H1 (cell line): ENCODE results near the gene NT5C. TPM values are rescaled to one million over a fixed set of nuclear protein-coding genes. Genes with fewer than 3 reads are reported as not detected.

Experiments
- CTCF ChIA-PET: fragments of 300-600 bp; sonication (Branson Sonifier 250); formaldehyde crosslinking; loops from one replicate; lab custom pipeline; 2021; ENCODE audit not compliant: partially characterized antibody; lab: Charles Lee
- POLR2A ChIA-PET: fragments of 300-600 bp; sonication (Branson Sonifier 250); formaldehyde crosslinking; loops from one replicate; lab custom pipeline; 2021; ENCODE audit warnings: inconsistent platforms; ENCODE audit not compliant: partially characterized antibody; lab: Charles Lee
- DNase-seq, 2 experiments: peaks; one replicate each; pipeline versions ENCODE4 v3.0.0 to v3.0.0-alpha.2; 2010 to 2022; ENCODE audit warnings: low spot score in 2 of 2, low read depth in 1 of 2, mixed read lengths in 1 of 2
- FAIRE-seq: peaks from 2 replicates; lab custom pipeline; 2011; peaks lifted over from hg19 to GRCh38; lab: Jason Lieb, UNC
- H2AFZ ChIP-seq: 2 replicates; pipeline ENCODE4 v1.8.1; 2012; ENCODE audit warnings: low read length, inconsistent platforms
- H2AK5ac ChIP-seq: 2 replicates; pipeline ENCODE4 v1.6.1; 2013; ENCODE audit warnings: low read depth, low read length
- H2BK120ac ChIP-seq: replicated peaks from 2 replicates; pipeline ENCODE3; 2013; ENCODE audit warnings: low read depth, low read length, inconsistent platforms
- H2BK12ac ChIP-seq: 2 replicates; pipeline ENCODE4 v1.6.1; 2013; ENCODE audit warnings: low read depth, low read length
- H2BK15ac ChIP-seq: 2 replicates; pipeline ENCODE4 v1.6.1; 2013; ENCODE audit warnings: low read length
- H2BK20ac ChIP-seq: 2 replicates; pipeline ENCODE4 v1.6.1; 2013; ENCODE audit warnings: low read length
- H2BK5ac ChIP-seq: 2 replicates; pipeline ENCODE4 v1.6.1; 2013; ENCODE audit warnings: low read depth, low read length
- H3K14ac ChIP-seq: 2 replicates; pipeline ENCODE4 v1.6.1; 2013; ENCODE audit warnings: inconsistent platforms; ENCODE audit not compliant: insufficient read length
- H3K18ac ChIP-seq: 2 replicates; pipeline ENCODE4 v1.6.1; 2013; ENCODE audit warnings: low read length; ENCODE audit errors: extremely low read depth
- H3K23ac ChIP-seq: 2 replicates; pipeline ENCODE4 v1.6.1; 2013; ENCODE audit warnings: inconsistent platforms; ENCODE audit not compliant: insufficient read length
- H3K23me2 ChIP-seq: 2 replicates; pipeline ENCODE4 v1.6.1; 2013; ENCODE audit warnings: low read depth, low read length
- H3K27ac ChIP-seq: 2 replicates; pipeline ENCODE4 v1.6.1; 2011; ENCODE audit warnings: low read depth, low read length, inconsistent platforms
- H3K27me3 ChIP-seq, 4 experiments: replicated peaks in 1 of 4; 1 replicate in 1 of 4; 2 replicates in 3 of 4; pipeline versions ENCODE4 v1.6.1 to v1.8.1; 2011 to 2013; ENCODE audit warnings: low read length in 3 of 4, mild to moderate bottlenecking in 3 of 4, inconsistent platforms in 2 of 4, mixed read lengths in 2 of 4, moderate library complexity in 1 of 4; ENCODE audit not compliant: control insufficient read depth in 3 of 4, insufficient read depth in 3 of 4; ENCODE audit errors: extremely low read depth in 1 of 4
- H3K36me3 ChIP-seq, 4 experiments: 2 replicates each; pipeline versions ENCODE4 v1.6.1 to v1.8.1; 2011 to 2013; ENCODE audit warnings: mild to moderate bottlenecking in 4 of 4, low read length in 3 of 4, moderate library complexity in 2 of 4, control low read depth in 1 of 4, inconsistent platforms in 1 of 4; ENCODE audit not compliant: insufficient read depth in 4 of 4, control insufficient read depth in 2 of 4
- H3K4ac ChIP-seq: replicated peaks from 2 replicates; pipeline ENCODE3; 2013; ENCODE audit warnings: low read length, low read depth, mixed read lengths, inconsistent platforms; ENCODE audit not compliant: insufficient read length
- H3K4me1 ChIP-seq, 4 experiments: replicated peaks in 1 of 4; 1 replicate in 1 of 4; 2 replicates in 3 of 4; pipeline versions ENCODE4 v1.6.1 to v1.8.1; 2011 to 2013; ENCODE audit warnings: low read length in 3 of 4, inconsistent platforms in 2 of 4, mixed read lengths in 1 of 4; ENCODE audit not compliant: insufficient read depth in 4 of 4, control insufficient read depth in 3 of 4
- H3K4me2 ChIP-seq, 2 experiments: 2 replicates each; pipeline versions ENCODE4 v1.6.1 to v1.8.1; 2011 to 2013; ENCODE audit warnings: low read depth in 2 of 2, low read length in 2 of 2, control low read depth in 1 of 2, inconsistent platforms in 1 of 2, mild to moderate bottlenecking in 1 of 2; ENCODE audit not compliant: insufficient read depth in 1 of 2
- H3K4me3 ChIP-seq, 4 experiments: fragments of 200-600, 300-600 bp in 1 of 4; sonication (generic), shearing (Covaris generic), sonication (Bioruptor Twin) in 1 of 4; 2 replicates each; pipeline versions ENCODE4 v1.5.1 to v1.8.1; 2011 to 2016; ENCODE audit warnings: low read length in 4 of 4, low read depth in 3 of 4, control low read depth in 2 of 4, inconsistent platforms in 2 of 4, mild to moderate bottlenecking in 2 of 4, mixed read lengths in 1 of 4, moderate library complexity in 1 of 4; ENCODE audit not compliant: insufficient read depth in 2 of 4; ENCODE audit errors: extremely low read depth in 1 of 4
- H3K56ac ChIP-seq: replicated peaks from 2 replicates; pipeline ENCODE3; 2013; ENCODE audit warnings: low read depth, mild to moderate bottlenecking, mixed read lengths, low read length, inconsistent platforms; ENCODE audit not compliant: insufficient read length
- H3K79me1 ChIP-seq: 2 replicates; pipeline ENCODE4 v1.6.1; 2013; ENCODE audit warnings: low read depth, low read length, control low read depth
- H3K79me2 ChIP-seq, 2 experiments: 2 replicates each; pipeline versions ENCODE4 v1.6.1 to v1.8.1; 2012 to 2013; ENCODE audit warnings: low read length in 2 of 2, mild to moderate bottlenecking in 2 of 2, inconsistent platforms in 1 of 2; ENCODE audit not compliant: insufficient read depth in 2 of 2, control insufficient read depth in 1 of 2
- H3K9ac ChIP-seq, 4 experiments: replicated peaks in 1 of 4; 1 replicate in 1 of 4; 2 replicates in 3 of 4; pipeline versions ENCODE4 v1.6.1 to v1.8.1; 2011 to 2013; ENCODE audit warnings: low read depth in 3 of 4, low read length in 3 of 4, control low read depth in 2 of 4, mild to moderate bottlenecking in 2 of 4, moderate library complexity in 2 of 4, inconsistent platforms in 1 of 4; ENCODE audit errors: extremely low read depth in 1 of 4
- H3K9me3 ChIP-seq, 2 experiments: 2 replicates each; pipeline versions ENCODE4 v1.6.1 to v1.8.1; 2012 to 2013; ENCODE audit warnings: mild to moderate bottlenecking in 2 of 2, moderate library complexity in 2 of 2, control low read depth in 1 of 2, inconsistent platforms in 1 of 2, low read depth in 1 of 2, low read length in 1 of 2, mixed read lengths in 1 of 2; ENCODE audit not compliant: insufficient read depth in 2 of 2
- H4K20me1 ChIP-seq, 2 experiments: replicated peaks in 1 of 2; 2 replicates each; pipeline versions ENCODE3 to v1.8.1; 2011 to 2013; ENCODE audit warnings: inconsistent platforms in 2 of 2, low read length in 2 of 2, mild to moderate bottlenecking in 1 of 2; ENCODE audit not compliant: insufficient read depth in 2 of 2, control insufficient read depth in 1 of 2
- H4K5ac ChIP-seq: 2 replicates; pipeline ENCODE4 v1.6.1; 2013; ENCODE audit warnings: low read length, low read depth, mixed read lengths, inconsistent platforms; ENCODE audit not compliant: insufficient read length
- H4K8ac ChIP-seq: 2 replicates; pipeline ENCODE4 v1.8.0; 2013; ENCODE audit warnings: mild to moderate bottlenecking, moderate library complexity, low read length, inconsistent platforms; ENCODE audit not compliant: insufficient read depth; ENCODE audit errors: extremely low read depth
- H4K91ac ChIP-seq: replicated peaks from 2 replicates; pipeline ENCODE3; 2013; ENCODE audit warnings: low read length, mixed read lengths, inconsistent platforms; ENCODE audit not compliant: insufficient read length
- BACH1 ChIP-seq: IDR thresholded peaks from 2 replicates; pipeline ENCODE4 v1.6.1; 2012; ENCODE audit warnings: low read length, improper control_type of control experiment
- CHD2 ChIP-seq: IDR thresholded peaks from 2 replicates; pipeline ENCODE4 v1.6.1; 2012; ENCODE audit warnings: low read length, improper control_type of control experiment
- EZH2 ChIP-seq: fragments of 200-600 bp; sonication (generic); IDR thresholded peaks from 2 replicates; pipeline ENCODE4 v1.7.1; 2012; ENCODE audit warnings: low read depth, mild to moderate bottlenecking, moderate library complexity, low read length, inconsistent platforms; ENCODE audit not compliant: severe bottlenecking
- POLR2A ChIP-seq, 2 experiments: IDR thresholded peaks; 1 replicate in 1 of 2; 2 replicates in 1 of 2; pipeline ENCODE4 v1.6.1; 2011; ENCODE audit warnings: low read depth in 2 of 2, low read length in 2 of 2, mild to moderate bottlenecking in 2 of 2; ENCODE audit errors: control extremely low read depth in 1 of 2
- RAD21 ChIP-seq, 2 experiments: IDR thresholded peaks in 1 of 2; conservative IDR thresholded peaks in 1 of 2; 2 replicates each; pipeline ENCODE4 v1.6.1; 2011; ENCODE audit warnings: low read depth in 2 of 2, low read length in 2 of 2, improper control_type of control experiment in 1 of 2, inconsistent platforms in 1 of 2, mild to moderate bottlenecking in 1 of 2, moderate library complexity in 1 of 2
- RBBP5 ChIP-seq: IDR thresholded peaks from 2 replicates; pipeline ENCODE4 v1.7.1; 2012; ENCODE audit warnings: low read depth, mild to moderate bottlenecking, inconsistent platforms, low read length, moderate library complexity, borderline replicate concordance
- SAP30 ChIP-seq: fragments of 300-600 bp; sonication (generic); IDR thresholded peaks from 2 replicates; pipeline ENCODE4 v1.7.1; 2012; ENCODE audit warnings: low read length, moderate library complexity, mild to moderate bottlenecking, inconsistent platforms; ENCODE audit not compliant: insufficient read depth, insufficient replicate concordance
- TAF7 ChIP-seq: optimal IDR thresholded peaks from 2 replicates; pipeline ENCODE3; 2011; ENCODE audit warnings: low read depth, mild to moderate bottlenecking, inconsistent platforms, low read length, moderate library complexity, borderline replicate concordance
- TBP ChIP-seq: IDR thresholded peaks from 2 replicates; pipeline ENCODE4 v1.6.1; 2011; ENCODE audit warnings: low read depth, low read length, improper control_type of control experiment
- TCF12 ChIP-seq: IDR thresholded peaks from 2 replicates; pipeline ENCODE4 v1.6.1; 2011; ENCODE audit warnings: low read depth, mild to moderate bottlenecking, low read length
- TEAD4 ChIP-seq: IDR thresholded peaks from 2 replicates; pipeline ENCODE4 v1.6.1; 2012; ENCODE audit warnings: low read depth, low read length, inconsistent platforms, mixed read lengths
- WGBS, 2 experiments: shearing (Covaris generic) in 1 of 2; methylation state at CpG; one replicate each; pipeline versions ENCODE4 v1.1.6 to v1.1.7; 2013 to 2015; ENCODE audit warnings: low lambda C conversion rate in 2 of 2, mixed read lengths in 2 of 2, inconsistent platforms in 1 of 2, low coverage in 1 of 2, missing lambda C conversion rate in 1 of 2; ENCODE audit not compliant: insufficient replicate concordance in 2 of 2, insufficient coverage in 1 of 2, insufficient read length in 1 of 2; ENCODE audit errors: extremely low coverage in 1 of 2, missing lambda C conversion rate in 1 of 2; 5-methylcytosine and 5-hydroxymethylcytosine counted together
- polyA plus RNA-seq, 7 experiments: library from polyadenylated mRNA; depleted of rRNA in 3 of 7; stranded (reverse) in 5 of 7; unstranded in 2 of 7; fragments of >200 nt in 5 of 7; fragments of 200-250 nt in 2 of 7; gene quantifications; 1 replicate in 5 of 7; 2 replicates in 1 of 7; 4 replicates in 1 of 7; pipeline versions ENCODE4 v1.2.1 to v1.2.3, GENCODE V29; 2011 to 2013; ENCODE audit warnings: missing spikeins in 2 of 7, mixed read lengths in 2 of 7
- total RNA-seq: library from RNA; stranded (reverse); fragmentation: NEBNext Ultra II Directional; extraction: Animal tissue kit (Norgen Biotek cat#: 25700); gene quantifications from 2 replicates; pipeline ENCODE4 v1.2.1, GENCODE V29; 2021

The NT5C gene
- total and polyA plus RNA-seq, 2 of the 8 experiments (the other 6 are each of a cell fraction or from before 2014, with no cell fraction given) = 52.1 to 66.4 TPM

DNA sequence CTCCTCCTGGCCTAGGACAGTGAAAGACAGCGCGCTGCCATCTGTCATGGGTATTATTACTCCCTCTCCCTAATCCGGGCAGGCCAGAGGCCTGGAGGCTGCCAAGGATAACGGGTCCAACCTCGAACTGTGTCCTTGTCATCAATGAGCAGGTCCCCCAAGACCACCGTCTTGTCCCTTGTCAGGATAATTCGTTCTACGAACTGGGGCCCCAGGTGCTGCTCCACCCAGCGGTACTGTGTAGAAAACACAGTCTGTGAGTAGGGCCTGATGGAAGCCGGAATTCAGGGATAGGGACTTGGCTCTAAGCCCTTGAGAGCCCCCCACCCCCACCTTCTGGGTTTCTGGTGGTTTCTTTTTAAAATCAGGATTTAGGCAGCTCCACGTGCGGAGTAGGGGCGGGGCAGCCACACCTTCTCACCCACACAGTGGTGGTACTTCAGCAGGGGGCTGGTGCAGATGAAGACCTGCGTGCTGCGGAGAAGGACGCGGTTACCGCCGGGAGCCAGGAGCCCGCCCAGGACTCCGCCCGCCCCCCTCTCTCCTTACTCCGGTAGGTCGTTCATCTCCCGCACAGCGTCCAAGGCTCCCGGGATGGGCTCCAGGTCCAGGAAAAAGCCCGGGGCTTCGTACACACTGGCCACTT lies 787 bp downstream of the NT5C start:
- DNase-seq (peak in 1 of 2 experiments; percentile 79), FAIRE-seq (no peak)
- Histone ChIP-seq H3K79me2 (peaks cover 0 to 9% of the 10 kb centered on the region in 2 experiments; a peak in 1 of 4 replicates), H2BK15ac (no peak overlapping the region), H3K4me2 (peak overlapping the region; percentile 46 to 80), H3K9ac (peak overlapping the region; percentile 45 to 95 (median 80); a peak in 6 of 7 replicates), H2BK20ac (no peak overlapping the region), H2BK12ac (no peak overlapping the region), H3K56ac (peak overlapping the region; percentile 42), H3K23ac (no peak overlapping the region), H2BK120ac (no peak overlapping the region), H3K79me1 (no peaks in the 10 kb centered on the region), H2AFZ (no peak overlapping the region), H3K4me1 (peaks cover 0 to 8% (median 4%) of the 10 kb centered on the region in 4 experiments; a peak in 5 of 7 replicates), H2BK5ac (peak overlapping the region; percentile 75; the same call in 1 of the 2 replicates), H3K18ac (peak overlapping the region; percentile 71), H3K9me3 (no peaks in the 10 kb centered on the region), H3K14ac (no peak overlapping the region), H3K36me3 (peaks cover 0 to 18% (median 9%) of the 10 kb centered on the region in 4 experiments; a peak in 6 of 8 replicates), H4K91ac (no peak overlapping the region), H3K27ac (peak overlapping the region; percentile 81), H4K8ac (peak overlapping the region; percentile 89), H3K23me2 (peaks cover 3% of the 10 kb centered on the region; the same call in 1 of the 2 replicates), H4K5ac (no peak overlapping the region), H3K27me3 (no peaks in the 10 kb centered on the region), H3K4me3 (peak overlapping the region; percentile 69 to 95 (median 74)), H2AK5ac (no peak overlapping the region), H4K20me1 (peaks cover 8 to 11% of the 10 kb centered on the region in 2 experiments), H3K4ac (no peak overlapping the region)
- 17% methylated on average over 18 of the region's 29 CpGs; no CpG with 5 or more reads in 1 of the 2 experiments for WGBS, 2 experiments
- ChIA-PET POLR2A (interaction anchor here (0.6 to 13.9 kb wide), 27 partner anchors 12 to 1433 kb away, joined by 3 to 134 read pairs (median 4); partner anchors contain the start of genes JPT1, SLC16A5, SUMO2 and TMEM94), CTCF (interaction anchor here (0.6 to 12.9 kb wide), 27 partner anchors 9 to 198 kb away, joined by 3 to 239 read pairs (median 5); partner anchors contain the start of genes ARMC7, MIF4GD, MRPS7 and NUP85)
- TF ChIP-seq TEAD4 = 0 out of 2 replicates have a peak, but pooled peaks have one; percentile 11
- TF ChIP-seq TBP = no peak; the same call in 1 of the 2 replicates
- no peak for TF ChIP-seq RBBP5
- TF ChIP-seq BACH1 = no peak
- TF ChIP-seq TAF7 = no peak
- no peak for TF ChIP-seq POLR2A (IDR thresholded peaks at IDR 0.05; ENCODE audit: control extremely low read depth in 1 of 2, low read depth in 2 of 2, low read length in 2 of 2)
- TF ChIP-seq SAP30 = peak; percentile 45
- TF ChIP-seq RAD21 (IDR thresholded peaks at IDR 0.05 in 1 of 2, conservative IDR thresholded peaks at IDR 0.05 in 1 of 2; ENCODE audit: low read depth in 2 of 2, low read length in 2 of 2) = peak; percentile 39 to 50; a peak in 3 of 4 replicates
- TF ChIP-seq EZH2 = no peak
- 0 out of 2 replicates have a peak, but pooled peaks have one; percentile 30 for TF ChIP-seq CHD2
- no peak for TF ChIP-seq TCF12
